GM23248 (cell line): ENCODE results near the gene LRMDA. TPM values are rescaled to one million over a fixed set of nuclear protein-coding genes. Genes with fewer than 3 reads are reported as not detected.

Source experiments
- DNase-seq: peaks from one replicate; pipeline ENCODE4 v3.0.0-alpha.2; 2015
- H2AFZ ChIP-seq: fragments of 200-600 bp; sonication (generic); 2 replicates; pipeline ENCODE4 v1.6.1; 2016; ENCODE audit warnings: antibody characterized with exemption
- H3F3A ChIP-seq: fragments of 200-600 bp; sonication (generic); 2 replicates; pipeline ENCODE4 v1.6.1; 2016; ENCODE audit warnings: mild to moderate bottlenecking, antibody characterized with exemption, mixed run types; ENCODE audit not compliant: insufficient read depth
- H3K27ac ChIP-seq: fragments of 200-600 bp; sonication (generic); 2 replicates; pipeline ENCODE4 v1.5.1; 2016; ENCODE audit warnings: mild to moderate bottlenecking
- H3K27me3 ChIP-seq: fragments of 200-600 bp; sonication (generic); replicated peaks from 2 replicates; pipeline ENCODE4 v1.6.1; 2016; ENCODE audit warnings: mild to moderate bottlenecking; ENCODE audit not compliant: insufficient read depth
- H3K36me3 ChIP-seq: fragments of 200-600 bp; sonication (generic); 2 replicates; pipeline ENCODE4 v1.6.1; 2016; ENCODE audit warnings: low read depth, mild to moderate bottlenecking
- H3K4me1 ChIP-seq: fragments of 200-600 bp; sonication (generic); 2 replicates; pipeline ENCODE4 v1.6.1; 2016; ENCODE audit warnings: mild to moderate bottlenecking; ENCODE audit not compliant: insufficient read depth
- H3K4me2 ChIP-seq: fragments of 200-600 bp; sonication (generic); one replicate; pipeline ENCODE4 v1.6.1; 2016; ENCODE audit warnings: mild to moderate bottlenecking; ENCODE audit not compliant: unreplicated experiment
- H3K4me3 ChIP-seq: fragments of 200-600 bp; sonication (generic); 2 replicates; pipeline ENCODE4 v1.5.1; 2016; ENCODE audit warnings: mild to moderate bottlenecking
- H3K79me2 ChIP-seq: fragments of 200-600 bp; sonication (generic); 2 replicates; pipeline ENCODE4 v1.6.1; 2016; ENCODE audit warnings: mild to moderate bottlenecking; ENCODE audit not compliant: insufficient read depth
- H3K9ac ChIP-seq: fragments of 200-600 bp; sonication (generic); 2 replicates; pipeline ENCODE4 v1.6.1; 2016; ENCODE audit warnings: mild to moderate bottlenecking
- H3K9me2 ChIP-seq: fragments of 200-600 bp; sonication (generic); 2 replicates; pipeline ENCODE4 v1.6.1; 2016; ENCODE audit warnings: mixed run types, mild to moderate bottlenecking, moderate library complexity; ENCODE audit not compliant: insufficient read depth
- H3K9me3 ChIP-seq: fragments of 200-600 bp; sonication (generic); one replicate; pipeline ENCODE4 v1.6.1; 2017; ENCODE audit warnings: low read depth
- H4K20me1 ChIP-seq: fragments of 200-600 bp; sonication (generic); 2 replicates; pipeline ENCODE4 v1.6.0; 2016; ENCODE audit not compliant: insufficient read depth
- EZH2 ChIP-seq: fragments of 200-600 bp; sonication (generic); IDR thresholded peaks from 2 replicates; pipeline ENCODE4 v1.6.1; 2018; ENCODE audit warnings: antibody characterized with exemption, mild to moderate bottlenecking; ENCODE audit not compliant: insufficient read depth, poor library complexity, severe bottlenecking
- EZH2phosphoT487 ChIP-seq: fragments of 200-600 bp; sonication (generic); IDR thresholded peaks from 2 replicates; pipeline ENCODE4 v1.6.1; 2018; ENCODE audit warnings: antibody characterized with exemption, moderate library complexity, mild to moderate bottlenecking, low read depth; ENCODE audit not compliant: insufficient read depth
- WGBS, 2 experiments: methylation state at CpG; one replicate each; pipeline ENCODE4 v1.1.6; 2015 to 2017; ENCODE audit warnings: low lambda C conversion rate in 2 of 2, low coverage in 1 of 2; ENCODE audit errors: missing lambda C conversion rate in 2 of 2; 5-methylcytosine and 5-hydroxymethylcytosine counted together
- in situ Hi-C: fragments of 300-500 bp; cut with MboI; formaldehyde crosslinking; loops from 2 replicates; pipeline ENCODE4 v1.15.0; 2020
- polyA plus RNA-seq: library from polyadenylated mRNA; unstranded; fragments of >200 nt; fragmentation: Nextera tagmentation; extraction: Ambion mirVana; gene quantifications from 2 replicates; pipeline ENCODE4 v1.2.1, GENCODE V29; 2016
- total RNA-seq: library from RNA; depleted of rRNA; stranded (reverse); fragments of >200 nt; shearing (Covaris generic); gene quantifications from 2 replicates; pipeline ENCODE4 v1.2.3, GENCODE V29; 2014

Gene LRMDA
- total and polyA plus RNA-seq, 2 experiments from 2014 or later = 2.6 TPM; not detected in 1

DNA sequence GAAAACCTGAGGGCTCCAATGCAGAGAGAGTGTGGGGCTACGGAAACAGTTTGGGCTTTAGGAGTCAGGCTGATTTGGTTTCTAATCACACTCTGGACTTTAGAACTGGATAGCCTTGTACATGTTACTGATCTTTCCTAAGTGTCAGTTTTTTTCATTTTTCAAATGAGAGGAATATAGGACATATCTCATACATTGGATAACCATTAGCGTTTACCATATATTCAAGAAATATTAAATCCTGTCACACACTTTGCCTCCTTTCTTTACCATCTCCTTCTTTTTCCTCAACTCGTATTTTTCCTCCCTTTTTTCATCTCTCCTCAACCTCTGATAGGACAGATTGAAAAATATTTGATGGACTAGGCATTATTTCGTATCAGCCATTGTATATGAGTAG, 885.7 kb downstream of the LRMDA start:
- Histone ChIP-seq H3K9me3 (peaks cover 4% of the 10 kb centered on the region), H4K20me1 (no peaks in the 10 kb centered on the region), H3F3A (no peaks in the 10 kb centered on the region), H3K27me3 (no peaks in the 10 kb centered on the region), H3K4me2 (no peak overlapping the region), H3K9ac (no peak overlapping the region), H3K36me3 (no peaks in the 10 kb centered on the region), H3K4me1 (no peaks in the 10 kb centered on the region), H3K79me2 (no peaks in the 10 kb centered on the region), H2AFZ (no peak overlapping the region), H3K4me3 (no peak overlapping the region; the same call in 1 of the 2 replicates), H3K27ac (no peak overlapping the region), H3K9me2 (no peaks in the 10 kb centered on the region)
- TF ChIP-seq EZH2 (no peak), EZH2phosphoT487 (no peak)
- in situ Hi-C loops = loop anchor here (5.0 to 25.0 kb wide), 2 partner anchors 230 to 670 kb away; no protein-coding TSS in a partner anchor
- DNase-seq = no peak
- WGBS, 2 experiments = 74 to 78% methylated on average over 4 of the region's 4 CpGs

DNA sequence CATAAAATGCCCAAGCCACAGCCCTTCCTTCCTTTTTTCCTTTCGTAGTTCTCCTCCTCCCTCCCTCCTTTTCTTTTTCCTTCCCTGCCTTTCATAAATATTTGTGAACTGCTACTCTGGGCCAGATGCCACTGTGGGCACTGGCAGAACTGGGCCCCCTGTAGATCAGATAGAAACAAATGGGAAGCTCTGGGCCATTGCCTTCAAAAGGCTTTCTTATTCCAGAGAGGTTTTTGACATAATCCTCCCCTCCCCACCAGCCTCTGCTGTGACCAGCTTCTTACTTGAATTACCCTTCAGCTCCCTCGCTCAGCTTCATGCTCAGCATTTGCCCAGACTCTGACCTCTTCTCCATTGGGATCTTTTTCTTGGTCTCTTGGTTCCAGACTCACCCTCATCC, 886.8 kb downstream of the LRMDA start:
- 45 to 69% methylated on average over 2 of the region's 2 CpGs for WGBS, 2 experiments
- Histone ChIP-seq H2AFZ (no peak overlapping the region), H3K79me2 (no peaks in the 10 kb centered on the region), H4K20me1 (no peaks in the 10 kb centered on the region), H3K36me3 (no peaks in the 10 kb centered on the region), H3K27me3 (no peaks in the 10 kb centered on the region), H3K4me2 (no peak overlapping the region), H3K9me3 (peaks cover 4% of the 10 kb centered on the region), H3K9me2 (no peaks in the 10 kb centered on the region), H3K9ac (no peak overlapping the region), H3K4me1 (no peaks in the 10 kb centered on the region), H3F3A (no peaks in the 10 kb centered on the region), H3K27ac (no peak overlapping the region), H3K4me3 (no peak overlapping the region)
- in situ Hi-C loops = loop anchor here (5.0 to 25.0 kb wide), 2 partner anchors 229 to 669 kb away; no protein-coding TSS in a partner anchor
- TF ChIP-seq EZH2 = no peak
- TF ChIP-seq EZH2phosphoT487 = no peak
- DNase-seq = no peak

DNA sequence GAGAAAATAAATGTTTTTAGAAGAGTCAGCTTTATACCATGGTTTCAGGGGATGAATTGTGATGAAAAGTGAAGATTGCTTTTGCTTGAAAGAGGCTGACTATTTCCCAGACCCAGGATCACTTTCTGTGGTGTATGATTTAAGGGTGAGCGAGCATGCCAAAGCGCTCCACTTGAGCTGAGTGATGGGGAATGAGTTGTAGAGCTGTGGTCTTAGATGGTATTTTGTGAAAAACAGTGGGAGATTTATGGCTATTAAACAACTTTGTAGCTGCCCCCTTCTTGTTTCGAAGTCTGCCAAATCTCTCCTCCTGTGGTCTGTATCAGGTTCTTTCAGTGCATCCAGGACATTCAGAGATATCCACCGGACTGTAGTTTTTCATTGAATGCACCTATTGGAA, 888.2 kb downstream of the LRMDA start:
- peaks cover 4% of the 10 kb centered on the region for H3K9me3 ChIP-seq
- H3K27ac ChIP-seq = no peak overlapping the region
- no peaks in the 10 kb centered on the region for H3K9me2 ChIP-seq
- no peaks in the 10 kb centered on the region for H3K36me3 ChIP-seq
- no peaks in the 10 kb centered on the region for H3F3A ChIP-seq
- no peaks in the 10 kb centered on the region for H3K4me1 ChIP-seq
- no peak overlapping the region for H3K4me2 ChIP-seq
- no peaks in the 10 kb centered on the region for H3K27me3 ChIP-seq
- no peak for DNase-seq
- H3K79me2 ChIP-seq = no peaks in the 10 kb centered on the region
- no peak overlapping the region for H3K9ac ChIP-seq
- no peaks in the 10 kb centered on the region for H4K20me1 ChIP-seq
- no peak overlapping the region for H2AFZ ChIP-seq
- WGBS, 2 experiments = 94 to 97% methylated on average over 4 of the region's 4 CpGs
- TF ChIP-seq EZH2phosphoT487 = no peak
- TF ChIP-seq EZH2 = no peak
- in situ Hi-C loops = loop anchor here (5.0 to 25.0 kb wide), 2 partner anchors 228 to 668 kb away; no protein-coding TSS in a partner anchor
- no peak overlapping the region for H3K4me3 ChIP-seq

DNA sequence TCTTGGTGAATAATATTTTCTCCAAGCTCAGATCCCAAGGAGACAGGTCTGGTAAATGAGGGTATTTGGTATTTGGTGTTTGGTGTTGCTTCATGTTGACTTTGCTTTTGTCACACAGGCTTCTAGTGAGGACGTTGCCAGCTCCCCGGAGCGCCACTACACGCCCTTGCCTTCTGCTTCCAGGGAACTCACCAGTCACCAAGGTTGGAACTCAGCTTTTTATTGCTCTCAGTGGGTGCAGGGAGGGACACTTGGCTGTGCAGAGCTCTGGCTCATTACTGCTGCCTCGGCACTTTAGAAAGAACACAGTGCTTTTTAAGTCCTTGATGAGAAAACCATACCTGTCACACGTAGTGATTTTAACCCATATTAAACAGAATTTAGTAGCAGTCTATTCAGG, 892.9 kb downstream of the LRMDA start:
- H3F3A ChIP-seq = peaks cover 4% of the 10 kb centered on the region; the same call in 1 of the 2 replicates

More for the DNA sequence above, 892.9 kb downstream of the LRMDA start:
- 29 to 31% methylated on average over 6 of the region's 6 CpGs for WGBS, 2 experiments
- TF ChIP-seq EZH2phosphoT487 (no peak), EZH2 (no peak)
- Histone ChIP-seq H3K9me2 (no peaks in the 10 kb centered on the region), H3K27me3 (no peaks in the 10 kb centered on the region), H3K9me3 (no peaks in the 10 kb centered on the region), H3K79me2 (no peaks in the 10 kb centered on the region), H3K4me3 (no peak overlapping the region), H3K4me2 (no peak overlapping the region), H3K27ac (no peak overlapping the region), H3K36me3 (no peaks in the 10 kb centered on the region), H4K20me1 (no peaks in the 10 kb centered on the region), H3K9ac (no peak overlapping the region), H3K4me1 (peaks cover 2% of the 10 kb centered on the region; the same call in 1 of the 2 replicates), H2AFZ (no peak overlapping the region)
- in situ Hi-C loops = loop anchor here (25.0 kb wide), 1 partner anchor 663 kb away; no protein-coding TSS in a partner anchor
- peak; percentile 35 for DNase-seq
